ENCODE data around the gene CDKN1B. TPM values are rescaled to one million over a fixed set of nuclear protein-coding genes. Genes with fewer than 3 reads are reported as not detected.

The CDKN1B gene
- total and polyA plus RNA-seq, 2 of the 13 experiments (the other 11 are each of a cell fraction or from before 2014, with no cell fraction given): 20.1 to 37.2 TPM

DNA sequence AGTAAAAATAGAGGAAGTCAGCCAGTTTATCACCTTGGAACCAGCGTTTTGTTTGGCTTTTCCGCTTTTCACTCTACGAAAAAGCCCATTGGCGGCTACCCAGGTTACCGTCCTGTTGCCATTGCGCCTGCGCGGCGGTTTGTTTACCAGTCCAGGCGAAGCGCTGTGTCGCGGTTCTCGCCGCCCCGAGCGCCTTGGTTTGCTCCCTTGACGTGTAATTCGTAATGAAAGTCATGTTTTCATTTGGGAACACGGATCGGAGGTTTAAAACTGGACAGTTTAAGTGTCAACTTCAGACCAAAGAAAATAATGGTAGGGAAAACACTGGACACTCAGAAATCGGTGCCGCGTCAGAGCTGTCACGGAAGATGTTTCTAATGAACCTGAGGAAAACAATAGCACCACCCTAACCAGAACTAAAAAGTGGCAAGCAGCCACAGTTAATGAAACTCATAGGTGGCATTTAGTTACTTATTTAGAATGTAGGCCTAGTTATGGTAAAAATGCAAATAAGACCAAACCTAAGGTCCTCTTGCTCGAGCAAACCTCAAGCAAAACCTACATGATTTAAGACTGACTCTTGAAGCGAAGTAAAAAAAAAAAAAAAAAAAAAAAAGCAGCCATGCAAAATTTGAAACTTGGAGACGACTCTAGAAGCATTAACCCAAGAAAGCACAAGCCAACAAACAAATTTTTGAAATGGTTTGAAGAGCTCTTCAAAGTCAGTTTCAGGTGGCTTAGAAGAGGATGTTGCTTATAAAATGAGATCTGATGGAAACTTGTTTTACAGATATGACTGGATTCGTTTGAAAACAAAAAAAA is 20.4 kb upstream of the CDKN1B start (continued):
- TF ChIP-seq MTERF4 (CRISPR knock-in tag; IDR thresholded peaks at IDR 0.05): no peak
- TF ChIP-seq AHR (CRISPR knock-in tag; IDR thresholded peaks at IDR 0.05): 0 out of 2 replicates have a peak, but pooled peaks have one; percentile 36
- no peak for TF ChIP-seq MXD3 (CRISPR knock-in tag; IDR thresholded peaks at IDR 0.05)
- no peak for TF ChIP-seq ZNF570 (CRISPR knock-in tag; IDR thresholded peaks at IDR 0.05; ENCODE audit: borderline replicate concordance)
- TF ChIP-seq ZSCAN22 (CRISPR knock-in tag; IDR thresholded peaks at IDR 0.05): no peak
- no peak for TF ChIP-seq ZFP1 (CRISPR knock-in tag; IDR thresholded peaks at IDR 0.05)
- TF ChIP-seq SP140L (CRISPR knock-in tag; IDR thresholded peaks at IDR 0.05; ENCODE audit: borderline replicate concordance): no peak
- TF ChIP-seq ZNF780A (CRISPR knock-in tag; IDR thresholded peaks at IDR 0.05): no peak
- no peak for TF ChIP-seq ARNTL (CRISPR knock-in tag; IDR thresholded peaks at IDR 0.05)
- TF ChIP-seq CBX2 (IDR thresholded peaks at IDR 0.05; ENCODE audit: low read depth, low read length): no peak
- TF ChIP-seq CBX2 (CRISPR knock-in tag; IDR thresholded peaks at IDR 0.05; ENCODE audit: low read depth): no peak
- no peak for TF ChIP-seq ZNF446 (CRISPR knock-in tag; IDR thresholded peaks at IDR 0.05)
- TF ChIP-seq RFXAP (CRISPR knock-in tag; IDR thresholded peaks at IDR 0.05; ENCODE audit: borderline replicate concordance): no peak
- no peak for TF ChIP-seq LCORL (IDR thresholded peaks at IDR 0.05)
- TF ChIP-seq LCORL (CRISPR knock-in tag; IDR thresholded peaks at IDR 0.05): no peak
- no peak for TF ChIP-seq ZBTB2 (CRISPR knock-in tag; IDR thresholded peaks at IDR 0.05; ENCODE audit: low read depth)
- no peak for TF ChIP-seq CEBPZ (IDR thresholded peaks at IDR 0.05; ENCODE audit: low read length)
- TF ChIP-seq GFI1 (CRISPR knock-in tag; IDR thresholded peaks at IDR 0.05; ENCODE audit: borderline replicate concordance): no peak
- TF ChIP-seq SP4 (CRISPR knock-in tag; IDR thresholded peaks at IDR 0.05): no peak
- TF ChIP-seq, protein P1, sequence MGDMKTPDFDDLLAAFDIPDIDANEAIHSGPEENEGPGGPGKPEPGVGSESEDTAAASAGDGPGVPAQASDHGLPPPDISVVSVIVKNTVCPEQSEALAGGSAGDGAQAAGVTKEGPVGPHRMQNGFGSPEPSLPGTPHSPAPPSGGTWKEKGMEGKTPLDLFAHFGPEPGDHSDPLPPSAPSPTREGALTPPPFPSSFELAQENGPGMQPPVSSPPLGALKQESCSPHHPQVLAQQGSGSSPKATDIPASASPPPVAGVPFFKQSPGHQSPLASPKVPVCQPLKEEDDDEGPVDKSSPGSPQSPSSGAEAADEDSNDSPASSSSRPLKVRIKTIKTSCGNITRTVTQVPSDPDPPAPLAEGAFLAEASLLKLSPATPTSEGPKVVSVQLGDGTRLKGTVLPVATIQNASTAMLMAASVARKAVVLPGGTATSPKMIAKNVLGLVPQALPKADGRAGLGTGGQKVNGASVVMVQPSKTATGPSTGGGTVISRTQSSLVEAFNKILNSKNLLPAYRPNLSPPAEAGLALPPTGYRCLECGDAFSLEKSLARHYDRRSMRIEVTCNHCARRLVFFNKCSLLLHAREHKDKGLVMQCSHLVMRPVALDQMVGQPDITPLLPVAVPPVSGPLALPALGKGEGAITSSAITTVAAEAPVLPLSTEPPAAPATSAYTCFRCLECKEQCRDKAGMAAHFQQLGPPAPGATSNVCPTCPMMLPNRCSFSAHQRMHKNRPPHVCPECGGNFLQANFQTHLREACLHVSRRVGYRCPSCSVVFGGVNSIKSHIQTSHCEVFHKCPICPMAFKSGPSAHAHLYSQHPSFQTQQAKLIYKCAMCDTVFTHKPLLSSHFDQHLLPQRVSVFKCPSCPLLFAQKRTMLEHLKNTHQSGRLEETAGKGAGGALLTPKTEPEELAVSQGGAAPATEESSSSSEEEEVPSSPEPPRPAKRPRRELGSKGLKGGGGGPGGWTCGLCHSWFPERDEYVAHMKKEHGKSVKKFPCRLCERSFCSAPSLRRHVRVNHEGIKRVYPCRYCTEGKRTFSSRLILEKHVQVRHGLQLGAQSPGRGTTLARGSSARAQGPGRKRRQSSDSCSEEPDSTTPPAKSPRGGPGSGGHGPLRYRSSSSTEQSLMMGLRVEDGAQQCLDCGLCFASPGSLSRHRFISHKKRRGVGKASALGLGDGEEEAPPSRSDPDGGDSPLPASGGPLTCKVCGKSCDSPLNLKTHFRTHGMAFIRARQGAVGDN (CRISPR knock-in tag; IDR thresholded peaks at IDR 0.05): peak; percentile 82
